Omental fat pad (tissue), 4 donors: ENCODE results near the gene CCDC195. TPM values are rescaled to one million over a fixed set of nuclear protein-coding genes. Genes with fewer than 3 reads are reported as not detected.
"Not testable (repeated sequence)": the region's sequence is repeated elsewhere in the genome, so short reads cannot be mapped to it uniquely, and the experiment has no call there.

ENCODE experiments used
- ATAC-seq: fragments of 150-250 bp; one replicate; pipeline ENCODE4 v1.9.1; 2016; ENCODE audit warnings: mild to moderate bottlenecking, moderate library complexity; ENCODE audit not compliant: low FRiP score
- DNase-seq: peaks from one replicate; pipeline ENCODE4 v3.0.0-alpha.2; 2019; ENCODE audit warnings: low spot score
- total RNA-seq, 4 donors: library from RNA; depleted of rRNA; stranded (reverse); fragments of >200 nt; gene quantifications; one replicate each; pipeline ENCODE4 v1.1.0, GENCODE V29; 2016
- TF ChIP-seq, protein P1 (sequence below), 3 donors: fragments of 450-650 bp; IDR thresholded peaks; one replicate each; pipeline ENCODE4 v1.5.1; 2016 to 2017; ENCODE audit warnings: antibody characterized with exemption in 3 of 3, mild to moderate bottlenecking in 3 of 3, moderate library complexity in 2 of 3

The CCDC195 gene
- total RNA-seq, 4 donors from 2014 or later: not detected

DNA sequence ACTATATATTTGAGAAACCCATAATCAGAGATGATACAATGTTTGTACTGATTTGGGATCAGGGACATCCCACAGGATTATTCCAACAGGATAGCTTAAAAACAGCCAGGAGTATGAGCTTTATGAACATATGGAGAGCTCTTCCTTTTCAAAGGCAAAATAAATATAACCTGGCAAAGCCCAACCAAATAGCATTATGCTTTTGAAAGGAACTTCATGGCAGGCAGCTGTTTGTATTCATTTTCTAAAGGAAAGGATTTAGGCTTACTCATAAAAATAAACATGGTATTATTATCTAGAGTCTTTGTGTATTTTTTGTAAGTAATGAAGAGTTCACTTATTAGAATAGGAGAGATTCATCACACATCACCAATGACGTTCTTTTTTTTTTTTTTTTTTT is 44.4 kb downstream of the CCDC195 start:
- DNase-seq (no peak), ATAC-seq (no peak)
- TF ChIP-seq, protein P1, sequence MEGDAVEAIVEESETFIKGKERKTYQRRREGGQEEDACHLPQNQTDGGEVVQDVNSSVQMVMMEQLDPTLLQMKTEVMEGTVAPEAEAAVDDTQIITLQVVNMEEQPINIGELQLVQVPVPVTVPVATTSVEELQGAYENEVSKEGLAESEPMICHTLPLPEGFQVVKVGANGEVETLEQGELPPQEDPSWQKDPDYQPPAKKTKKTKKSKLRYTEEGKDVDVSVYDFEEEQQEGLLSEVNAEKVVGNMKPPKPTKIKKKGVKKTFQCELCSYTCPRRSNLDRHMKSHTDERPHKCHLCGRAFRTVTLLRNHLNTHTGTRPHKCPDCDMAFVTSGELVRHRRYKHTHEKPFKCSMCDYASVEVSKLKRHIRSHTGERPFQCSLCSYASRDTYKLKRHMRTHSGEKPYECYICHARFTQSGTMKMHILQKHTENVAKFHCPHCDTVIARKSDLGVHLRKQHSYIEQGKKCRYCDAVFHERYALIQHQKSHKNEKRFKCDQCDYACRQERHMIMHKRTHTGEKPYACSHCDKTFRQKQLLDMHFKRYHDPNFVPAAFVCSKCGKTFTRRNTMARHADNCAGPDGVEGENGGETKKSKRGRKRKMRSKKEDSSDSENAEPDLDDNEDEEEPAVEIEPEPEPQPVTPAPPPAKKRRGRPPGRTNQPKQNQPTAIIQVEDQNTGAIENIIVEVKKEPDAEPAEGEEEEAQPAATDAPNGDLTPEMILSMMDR (IDR thresholded peaks at IDR 0.05): no peak

DNA sequence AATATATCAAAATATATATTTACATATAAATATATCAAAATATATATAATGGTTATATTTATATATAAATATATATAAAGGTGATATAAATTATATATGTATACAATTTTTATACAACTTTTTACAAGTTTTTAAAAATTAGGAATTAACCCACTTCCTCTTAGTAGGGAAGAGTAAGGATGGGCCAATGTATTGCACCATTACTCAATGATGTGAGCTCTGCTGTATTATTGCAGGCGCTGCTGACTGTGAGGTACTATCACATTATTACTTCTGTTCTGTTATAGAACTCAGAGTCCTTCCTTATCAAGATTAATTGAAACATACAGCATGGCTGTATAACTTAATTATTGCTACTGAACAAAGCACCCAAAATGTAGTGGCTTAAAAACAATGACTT is 46.0 kb downstream of the CCDC195 start:
- DNase-seq (no peak), ATAC-seq (no peak)
- TF ChIP-seq, protein P1 (IDR thresholded peaks at IDR 0.05): no peak

- TF ChIP-seq, protein P1 (IDR thresholded peaks at IDR 0.05): no peak
- ATAC-seq: no peak
- DNase-seq: no peak
These were observed 46.7 kb downstream of the CCDC195 start for GRCh38 chr2:224669449-224669848.

- TF ChIP-seq, protein P1 (IDR thresholded peaks at IDR 0.05): no peak
- no peak for DNase-seq
- ATAC-seq: no peak
These were observed 47.8 kb downstream of the CCDC195 start for GRCh38 chr2:224668123-224668909.

DNA sequence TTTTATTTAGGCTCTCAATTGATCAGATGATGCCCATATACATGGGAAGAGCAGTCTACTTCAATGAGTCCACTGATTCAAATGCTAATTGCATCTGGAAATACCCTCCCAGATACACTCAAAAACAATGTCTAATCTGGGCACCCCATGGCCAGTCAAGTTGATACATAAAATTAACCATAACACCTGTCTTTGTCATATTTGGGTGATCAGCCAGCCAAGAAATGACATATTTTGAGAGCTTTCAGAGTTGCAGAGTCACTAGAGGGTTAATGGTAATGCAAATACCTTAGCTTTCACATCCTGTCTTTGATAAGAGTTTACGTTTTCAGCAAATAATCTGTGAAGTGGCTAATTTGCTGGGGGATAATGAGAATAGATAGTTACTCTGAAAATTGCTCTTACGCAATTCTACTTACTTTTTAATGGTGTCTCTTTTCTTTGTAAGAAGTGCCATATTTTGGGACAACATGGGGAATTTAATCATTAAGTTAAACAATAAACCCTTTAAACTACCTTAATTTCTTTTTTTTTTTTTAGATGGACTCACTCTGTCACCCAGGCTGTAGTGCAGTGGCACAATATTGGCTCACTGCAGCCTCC is 49.1 kb downstream of the CCDC195 start:
- ATAC-seq: no peak
- TF ChIP-seq, protein P1 (IDR thresholded peaks at IDR 0.05): no peak
- no peak for DNase-seq

DNA sequence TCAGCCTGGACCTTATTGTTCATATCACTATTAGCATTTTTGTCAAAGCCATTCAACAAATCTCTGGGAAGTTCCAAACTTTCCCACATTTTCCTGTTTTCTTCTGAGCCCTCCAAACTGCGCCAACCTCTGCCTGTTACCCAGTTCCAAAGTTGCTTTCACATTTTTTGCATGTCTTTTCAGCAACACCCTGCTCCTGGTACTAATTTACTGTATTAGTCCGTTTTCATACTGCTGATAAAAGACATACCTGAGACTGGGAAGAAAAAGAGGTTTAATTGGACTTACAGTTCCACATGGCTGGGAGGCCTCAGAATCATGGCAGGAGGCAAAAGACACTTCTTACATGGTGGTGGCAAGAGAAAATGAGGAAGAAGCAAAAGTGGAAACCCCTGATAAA is 52.8 kb downstream of the CCDC195 start:
- not testable (repeated sequence) for ATAC-seq, DNase-seq

DNA sequence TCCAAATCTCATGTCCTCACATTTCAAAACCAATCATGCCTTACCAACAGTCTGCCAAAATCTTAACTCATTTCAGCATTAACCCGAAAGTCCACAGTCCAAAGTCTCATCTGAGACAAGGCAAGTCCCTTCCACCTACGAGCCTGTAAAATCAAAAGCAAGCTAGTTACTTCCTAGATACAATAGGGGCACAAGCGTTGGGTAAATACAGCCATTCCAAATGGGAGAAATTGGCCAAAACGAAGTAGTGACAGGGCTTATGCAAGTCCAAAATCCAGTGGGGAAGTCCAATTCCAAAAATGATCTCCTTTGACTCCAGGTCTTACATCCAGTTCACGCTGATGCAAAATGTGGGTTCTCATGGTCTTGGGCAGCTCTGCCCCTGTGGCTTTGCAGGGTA is 54.5 kb downstream of the CCDC195 start:
- not testable (repeated sequence) for ATAC-seq, DNase-seq

DNA sequence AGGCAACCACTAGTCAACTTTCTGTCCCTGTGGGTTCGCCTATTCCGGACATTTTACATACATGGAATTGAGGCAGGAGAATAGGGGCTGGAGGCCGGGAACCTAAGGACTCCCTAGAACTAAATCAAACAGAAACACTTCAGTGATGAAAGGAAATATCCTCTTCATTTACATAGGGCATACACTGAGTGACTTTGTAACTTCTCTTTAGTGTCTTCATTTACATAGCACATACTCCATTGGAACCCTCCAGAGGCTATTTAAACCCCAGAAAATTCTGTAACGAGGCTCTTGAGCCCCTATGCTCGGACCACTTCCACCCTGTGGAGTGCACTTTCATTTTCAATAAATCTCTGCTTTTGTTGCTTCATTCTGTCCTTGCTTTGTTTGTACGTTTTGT is 56.5 kb downstream of the CCDC195 start:
- TF ChIP-seq, protein P1 (IDR thresholded peaks at IDR 0.05): no peak
- DNase-seq (no peak), ATAC-seq (no peak)
